GM21786 (cell line): Measurements from ENCODE around the gene ZNF76.
"Not testable (repeated sequence)": the region's sequence is repeated elsewhere in the genome, so short reads cannot be mapped to it uniquely, and the experiment has no call there.

Source experiments
- ATAC-seq: cut with Tn5 transposase; IDR thresholded peaks from one replicate; pipeline ENCODE4 v1.9.1; 2021; ENCODE audit not compliant: unreplicated experiment

Gene ZNF76

GRCh38 chr6:35298625-35299140 is 39.1 kb downstream of the ZNF76 start:
- ATAC-seq, result no peak

GRCh38 chr6:35299674-35300073 is 40.1 kb downstream of the ZNF76 start:
- no peak for ATAC-seq

- no peak for ATAC-seq
These were observed 41.3 kb downstream of the ZNF76 start for GRCh38 chr6:35300848-35301247.

GRCh38 chr6:35302604-35303241 is 43.2 kb downstream of the ZNF76 start:
- peak; percentile 75 for ATAC-seq

- no peak for ATAC-seq
These were observed 44.8 kb downstream of the ZNF76 start for GRCh38 chr6:35304299-35304698.

GRCh38 chr6:35305117-35305516 is 45.6 kb downstream of the ZNF76 start:
- no peak for ATAC-seq

GRCh38 chr6:35307138-35307537 is 47.6 kb downstream of the ZNF76 start:
- ATAC-seq, result not testable (repeated sequence)

- not testable (repeated sequence) for ATAC-seq
These were observed 49.0 kb downstream of the ZNF76 start for GRCh38 chr6:35308543-35308942.

- no peak for ATAC-seq
These were observed 50.2 kb downstream of the ZNF76 start for GRCh38 chr6:35309611-35310264.

GRCh38 chr6:35310265-35310831 is 50.8 kb downstream of the ZNF76 start:
- no peak for ATAC-seq

GRCh38 chr6:35311390-35312075 is 52.0 kb downstream of the ZNF76 start:
- no peak for ATAC-seq

- ATAC-seq, result no peak
These were observed 52.7 kb downstream of the ZNF76 start for GRCh38 chr6:35312076-35312800.

GRCh38 chr6:35312807-35313206 is 53.3 kb downstream of the ZNF76 start:
- ATAC-seq, result no peak

- ATAC-seq, result no peak
These were observed 58.1 kb downstream of the ZNF76 start for GRCh38 chr6:35317483-35318195.

GRCh38 chr6:35318196-35319171 is 58.9 kb downstream of the ZNF76 start:
- no peak for ATAC-seq

GRCh38 chr6:35319346-35320030 is 60.0 kb downstream of the ZNF76 start:
- ATAC-seq, result no peak

- ATAC-seq, result no peak
These were observed 60.5 kb downstream of the ZNF76 start for GRCh38 chr6:35320031-35320410.

- no peak for ATAC-seq
These were observed 61.6 kb downstream of the ZNF76 start for GRCh38 chr6:35321091-35321490.
